ENCODE measurements around the gene ATF7IP. TPM values are rescaled to one million over a fixed set of nuclear protein-coding genes. Genes with fewer than 3 reads are reported as not detected.

ATF7IP gene
- total RNA-seq, 1 donor from 2014 or later = 46.4 TPM

- intact Hi-C loops (cut with DNase I) = no loop called here
- H3K27ac ChIP-seq = no peak overlapping the region
Measured at GRCh38 chr12:14482886-14483285, 117.4 kb downstream of the ATF7IP start.

GRCh38 chr12:14495326-14495725 lies 129.8 kb downstream of the ATF7IP start:
- TF ChIP-seq CTCF (IDR thresholded peaks at IDR 0.05) = no peak
- Histone ChIP-seq H3K36me3 (peaks cover 0 to 66% of the 10 kb centered on the region in 2 donors), H3K4me1 (no peaks in the 10 kb centered on the region), H3K4me3 (no peak overlapping the region), H3K27ac (no peak overlapping the region), H3K9me3 (no peaks in the 10 kb centered on the region), H3K27me3 (no peaks in the 10 kb centered on the region)
- no peak for DNase-seq (ENCODE audit: extremely low spot score in 2 of 2)
- intact Hi-C loops (cut with DNase I) = no loop called here

More at GRCh38 chr12:14482886-14483285, 117.4 kb downstream of the ATF7IP start:
- no peaks in the 10 kb centered on the region for H3K4me1 ChIP-seq
- H3K27me3 ChIP-seq = no peaks in the 10 kb centered on the region
- TF ChIP-seq POLR2A (IDR thresholded peaks at IDR 0.05) (no peak), CTCF (IDR thresholded peaks at IDR 0.05) (no peak), POLR2AphosphoS5 (IDR thresholded peaks at IDR 0.05; ENCODE audit: insufficient read depth in 1 of 2, low read depth in 1 of 2) (no peak)
- peaks cover 4 to 88% of the 10 kb centered on the region in 2 donors for H3K36me3 ChIP-seq
- no peaks in the 10 kb centered on the region for H3K9me3 ChIP-seq
- no peak for DNase-seq (ENCODE audit: extremely low spot score in 2 of 2)
- no peak overlapping the region for H3K4me3 ChIP-seq

- Histone ChIP-seq H3K4me3 (no peak overlapping the region), H3K36me3 (peaks cover 0 to 12% of the 10 kb centered on the region in 2 donors)
- TF ChIP-seq POLR2AphosphoS5 (IDR thresholded peaks at IDR 0.05; ENCODE audit: insufficient read depth in 1 of 2, low read depth in 1 of 2) = no peak
- no peak for TF ChIP-seq POLR2A (IDR thresholded peaks at IDR 0.05)
- no peak for TF ChIP-seq CTCF (IDR thresholded peaks at IDR 0.05)
Measured at GRCh38 chr12:14505626-14506596, 140.4 kb downstream of the ATF7IP start.

GRCh38 chr12:14510574-14510973 lies 145.1 kb downstream of the ATF7IP start:
- no peak overlapping the region for H3K27ac ChIP-seq
- H3K36me3 ChIP-seq = no peaks in the 10 kb centered on the region
- no peaks in the 10 kb centered on the region for H3K9me3 ChIP-seq
- no peak for TF ChIP-seq POLR2A (IDR thresholded peaks at IDR 0.05)
- no peak for TF ChIP-seq POLR2AphosphoS5 (IDR thresholded peaks at IDR 0.05; ENCODE audit: insufficient read depth in 1 of 2, low read depth in 1 of 2)
- no peak for TF ChIP-seq CTCF (IDR thresholded peaks at IDR 0.05)
- intact Hi-C loops (cut with DNase I) = no loop called here
- H3K4me1 ChIP-seq = no peaks in the 10 kb centered on the region
- H3K4me3 ChIP-seq = no peak overlapping the region
- no peaks in the 10 kb centered on the region for H3K27me3 ChIP-seq
- DNase-seq (ENCODE audit: extremely low spot score in 2 of 2) = no peak

More at GRCh38 chr12:14505626-14506596, 140.4 kb downstream of the ATF7IP start:
- Histone ChIP-seq H3K27ac (no peak overlapping the region), H3K27me3 (no peaks in the 10 kb centered on the region), H3K9me3 (no peaks in the 10 kb centered on the region), H3K4me1 (no peaks in the 10 kb centered on the region)
- DNase-seq (ENCODE audit: extremely low spot score in 2 of 2) = no peak
- intact Hi-C loops (cut with DNase I) = no loop called here

Data from vagina (tissue), 2 donors.